Ovary (tissue), 9 donors: ENCODE measurements around the gene BICC1. TPM values are rescaled to one million over a fixed set of nuclear protein-coding genes. Genes with fewer than 3 reads are reported as not detected.
"Not testable (repeated sequence)": the region's sequence is repeated elsewhere in the genome, so short reads cannot be mapped to it uniquely, and the experiment has no call there.

Experiments
- DNase-seq, 5 donors: peaks; one replicate each; pipeline ENCODE4 v3.0.0-alpha.2; 2019 to 2020
- H3K27ac ChIP-seq, 2 donors: fragments of 200-600 bp; one replicate each; pipeline versions ENCODE4 v1.5.1 to v1.8.0; 2019 to 2022
- H3K27me3 ChIP-seq: fragments of 200-600 bp; one replicate; pipeline ENCODE4 v1.8.0; 2022
- H3K36me3 ChIP-seq: fragments of 200-600 bp; sonication (generic); one replicate; pipeline ENCODE4 v1.5.1; 2019
- H3K4me1 ChIP-seq: one replicate; pipeline ENCODE4 v1.8.1; 2013; ENCODE audit warnings: mild to moderate bottlenecking, moderate library complexity; ENCODE audit not compliant: insufficient read depth
- H3K4me3 ChIP-seq: fragments of 200-600 bp; sonication (generic); one replicate; pipeline ENCODE4 v1.5.1; 2017
- H3K9me3 ChIP-seq, 2 donors: fragments of 200-600 bp in 1 of 2; sonication (generic) in 1 of 2; one replicate each; pipeline versions ENCODE4 v1.5.1 to v1.8.1; 2013 to 2019; ENCODE audit warnings: mild to moderate bottlenecking in 1 of 2, moderate library complexity in 1 of 2
- EP300 ChIP-seq: sonication (generic); formaldehyde crosslinking; IDR thresholded peaks from one replicate; pipeline ENCODE4 v1.6.1; 2017; ENCODE audit warnings: antibody characterized with exemption
- POLR2A ChIP-seq: fragments of 450-650 bp; IDR thresholded peaks from one replicate; pipeline ENCODE4 v1.6.1; 2017; ENCODE audit warnings: antibody characterized with exemption, mild to moderate bottlenecking, moderate library complexity
- WGBS, 3 donors: extraction: QIAGEN DNeasy Blood & Tissue Kit in 1 of 3; methylation state at CpG; one replicate each; pipeline versions ENCODE4 v1.1.5 to v1.1.7; 2013 to 2017; 5-methylcytosine and 5-hydroxymethylcytosine counted together
- intact Hi-C, 4 donors: fragments of 100-400 bp; cut with DNase I; formaldehyde crosslinking; loops; one replicate each; pipeline versions ENCODE4 v1.11.0 to v1.15.1; 2022 to 2023
- polyA plus RNA-seq, 2 donors: library from polyadenylated mRNA; stranded (reverse); fragments of 200-250 nt in 1 of 2; fragments of 350-450 nt in 1 of 2; fragmentation: Illumina TruSeq in 1 of 2; extraction: RNeasy Lipid Tissue Mini Kit (QIAGEN cat#74804) in 1 of 2; gene quantifications; one replicate each; pipeline ENCODE4 v1.2.3, GENCODE V29; 2013 to 2014
- total RNA-seq, 7 donors: library from RNA; depleted of rRNA in 2 of 7; stranded (reverse); fragments of >200 nt in 2 of 7; fragmentation: NEBNext Ultra II Directional in 3 of 7; extraction: Animal tissue kit (Norgen Biotek cat#: 25700) in 3 of 7; gene quantifications; one replicate each; pipeline versions ENCODE4 v1.1.0 to v1.2.4, GENCODE V29; 2016 to 2023
- TF ChIP-seq, protein P1 (sequence below), 3 donors: fragments of 450-650 bp in 2 of 3; fragments of 200-600 bp in 1 of 3; IDR thresholded peaks; one replicate each; pipeline versions ENCODE4 v1.5.1 to v1.8.0; 2016 to 2022; ENCODE audit warnings: antibody characterized with exemption in 3 of 3, mild to moderate bottlenecking in 1 of 3
- donor health status: DM: no; HTN: no; CAD: no; lungs with moderate emphysema.
- donor health status: DM: no; HTN: no; CAD: no.
- donor health status: Bipolar disorder and iron deficiency.
- donor health status: DM: yes; HTN: yes; CAD: no.
- donor health status: DM: no; HTN: no; CAD: no.
- donor health status: DM: yes; HTN: yes; CAD: no.

BICC1 gene
- total and polyA plus RNA-seq, 9 donors: 13.6 to 43.4 (median 23.5) TPM

DNA sequence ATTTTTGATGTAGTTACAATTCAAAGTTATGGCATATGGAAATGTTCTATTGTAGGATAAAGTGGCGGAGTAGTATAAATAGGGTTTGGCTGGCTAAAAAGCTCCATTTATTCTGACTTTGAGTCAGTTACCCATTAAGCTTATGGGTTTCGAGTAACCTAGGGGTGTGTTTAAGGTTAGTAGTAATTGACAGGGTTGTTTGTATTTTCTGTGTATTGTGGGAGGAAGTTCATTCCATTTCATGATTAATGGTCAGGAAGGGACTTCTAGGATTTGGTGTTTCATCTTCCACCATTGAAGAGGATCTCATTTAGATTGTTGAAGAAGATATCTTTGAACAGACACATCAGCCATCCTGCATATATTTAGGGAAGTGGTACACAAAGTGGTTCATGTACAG is 75.0 kb downstream of the BICC1 start:
- intact Hi-C loops: loop anchor here in 1 of 4 donors (10.0 kb wide), 1 partner anchor 73 kb away; the partner anchor contains the start of gene BICC1
- TF ChIP-seq POLR2A: no peak
- TF ChIP-seq, protein P1, sequence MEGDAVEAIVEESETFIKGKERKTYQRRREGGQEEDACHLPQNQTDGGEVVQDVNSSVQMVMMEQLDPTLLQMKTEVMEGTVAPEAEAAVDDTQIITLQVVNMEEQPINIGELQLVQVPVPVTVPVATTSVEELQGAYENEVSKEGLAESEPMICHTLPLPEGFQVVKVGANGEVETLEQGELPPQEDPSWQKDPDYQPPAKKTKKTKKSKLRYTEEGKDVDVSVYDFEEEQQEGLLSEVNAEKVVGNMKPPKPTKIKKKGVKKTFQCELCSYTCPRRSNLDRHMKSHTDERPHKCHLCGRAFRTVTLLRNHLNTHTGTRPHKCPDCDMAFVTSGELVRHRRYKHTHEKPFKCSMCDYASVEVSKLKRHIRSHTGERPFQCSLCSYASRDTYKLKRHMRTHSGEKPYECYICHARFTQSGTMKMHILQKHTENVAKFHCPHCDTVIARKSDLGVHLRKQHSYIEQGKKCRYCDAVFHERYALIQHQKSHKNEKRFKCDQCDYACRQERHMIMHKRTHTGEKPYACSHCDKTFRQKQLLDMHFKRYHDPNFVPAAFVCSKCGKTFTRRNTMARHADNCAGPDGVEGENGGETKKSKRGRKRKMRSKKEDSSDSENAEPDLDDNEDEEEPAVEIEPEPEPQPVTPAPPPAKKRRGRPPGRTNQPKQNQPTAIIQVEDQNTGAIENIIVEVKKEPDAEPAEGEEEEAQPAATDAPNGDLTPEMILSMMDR (IDR thresholded peaks at IDR 0.05): no peak
- no peak for TF ChIP-seq EP300
- Histone ChIP-seq H3K27me3 (no peaks in the 10 kb centered on the region), H3K27ac (no peak overlapping the region), H3K9me3 (no peaks in the 10 kb centered on the region), H3K4me1 (peaks cover 11% of the 10 kb centered on the region), H3K36me3 (no peaks in the 10 kb centered on the region), H3K4me3 (no peak overlapping the region)
- 96 to 99% (median 98%) methylated on average over 2 of the region's 2 CpGs for WGBS, 3 donors
- no peak for DNase-seq

DNA sequence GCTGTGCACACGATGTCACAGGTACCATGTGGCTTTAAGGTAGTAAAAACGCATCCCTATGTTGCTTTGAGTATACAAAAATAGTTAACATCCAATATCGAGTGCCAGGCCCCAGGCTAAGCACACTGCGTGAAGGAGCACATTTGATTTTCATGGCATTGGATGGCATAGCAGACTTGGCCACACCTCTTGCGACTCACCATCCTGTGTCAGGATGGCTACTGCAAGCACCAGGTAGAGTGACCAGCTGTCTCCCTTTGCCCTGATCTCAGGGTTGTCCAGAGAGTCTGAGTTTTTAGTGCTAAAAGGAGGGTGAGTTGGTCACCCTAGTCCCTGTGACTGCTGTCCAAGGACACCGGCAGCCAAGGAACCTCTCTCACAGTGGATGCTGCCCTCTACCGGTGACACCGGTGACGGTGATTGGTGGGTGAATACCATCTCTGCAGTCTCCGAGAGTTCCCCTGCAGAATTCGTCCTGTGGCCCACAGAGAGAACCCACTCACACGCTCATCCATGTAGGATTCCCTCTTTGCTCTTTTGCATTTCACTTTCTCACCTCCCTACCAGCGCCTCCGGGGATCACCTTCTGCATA is 76.1 kb downstream of the BICC1 start:
- TF ChIP-seq, protein P1 (IDR thresholded peaks at IDR 0.05): no peak
- TF ChIP-seq POLR2A: no peak
- TF ChIP-seq EP300: no peak
- Histone ChIP-seq H3K27me3 (no peaks in the 10 kb centered on the region), H3K4me1 (peaks cover 11% of the 10 kb centered on the region), H3K36me3 (no peaks in the 10 kb centered on the region), H3K9me3 (no peaks in the 10 kb centered on the region), H3K27ac (no peak overlapping the region), H3K4me3 (no peak overlapping the region)
- WGBS, 3 donors: 91 to 93% (median 91%) methylated on average over 14 of the region's 14 CpGs
- DNase-seq: peak in 1 of 5 donors; percentile 36
- intact Hi-C loops: loop anchor here in 1 of 4 donors (10.0 kb wide), 1 partner anchor 74 kb away; the partner anchor contains the start of gene BICC1

DNA sequence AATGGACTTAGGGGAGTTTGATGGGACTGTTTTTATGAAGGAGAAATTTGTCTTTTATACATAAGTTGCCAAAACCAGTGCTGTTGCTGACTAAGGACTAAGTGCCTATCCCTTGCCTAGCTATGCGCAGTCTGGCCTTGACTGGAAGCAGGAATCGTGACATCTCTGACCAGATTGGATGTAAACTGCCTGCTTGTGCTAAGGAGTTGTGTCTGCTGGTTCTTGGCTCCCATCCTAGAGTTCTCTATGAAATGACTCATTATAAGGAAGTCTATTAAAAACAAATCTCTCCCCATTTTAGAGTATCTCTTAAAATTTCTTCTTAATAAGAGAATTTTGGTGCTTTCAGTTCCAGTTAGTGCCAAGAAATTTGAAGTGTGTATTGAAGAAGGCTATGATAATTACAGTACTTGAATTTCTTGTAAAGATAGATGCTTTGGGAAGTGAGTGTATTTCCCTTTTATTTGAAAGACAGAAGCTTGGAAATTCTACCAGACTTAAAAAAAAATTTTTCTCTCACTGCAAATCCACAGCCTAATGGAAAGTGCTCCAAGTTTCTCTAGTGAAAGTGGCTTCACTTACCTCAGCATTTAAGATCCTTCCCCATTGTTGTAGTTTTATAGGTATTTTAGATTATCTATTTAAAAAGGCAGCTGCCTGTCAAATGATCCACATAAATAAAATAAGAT is 77.6 kb downstream of the BICC1 start:
- intact Hi-C loops: no loop called here
- WGBS, 3 donors: 0 to 2% (median 2%) methylated on average over 2 of the region's 2 CpGs
- Histone ChIP-seq H3K9me3 (no peaks in the 10 kb centered on the region), H3K27ac (peak overlapping the region in 1 of 2 donors; percentile 19), H3K4me3 (no peak overlapping the region), H3K36me3 (no peaks in the 10 kb centered on the region), H3K27me3 (no peaks in the 10 kb centered on the region), H3K4me1 (peaks cover 9% of the 10 kb centered on the region)
- DNase-seq: peak; percentile 70 to 80 (median 77)
- no peak for TF ChIP-seq POLR2A
- TF ChIP-seq, protein P1 (IDR thresholded peaks at IDR 0.05): no peak
- no peak for TF ChIP-seq EP300

DNA sequence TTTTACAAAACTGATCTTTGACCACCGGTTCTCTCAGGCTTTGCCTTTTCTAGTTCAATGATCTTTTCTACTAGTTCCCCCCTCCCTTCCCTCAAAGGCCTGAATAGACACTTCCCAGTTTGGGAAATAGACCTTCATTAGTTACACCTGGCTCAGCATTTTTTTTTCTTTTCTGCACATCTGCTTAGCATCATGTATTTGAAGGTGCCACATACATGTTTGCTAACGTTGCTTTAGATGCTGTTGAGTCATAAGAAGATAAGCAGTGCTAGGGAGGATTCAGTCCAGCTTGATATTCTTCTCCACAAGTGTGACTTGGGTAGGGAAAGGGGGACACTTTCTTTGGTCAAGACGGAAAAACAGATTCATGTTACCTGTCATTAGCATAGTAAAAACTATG is 78.3 kb downstream of the BICC1 start:
- no peaks in the 10 kb centered on the region for H3K9me3 ChIP-seq
- TF ChIP-seq POLR2A: no peak
- H3K4me3 ChIP-seq: no peak overlapping the region
- WGBS, 3 donors: 30 to 32% (median 31%) methylated on average over 3 of the region's 3 CpGs
- no peaks in the 10 kb centered on the region for H3K36me3 ChIP-seq
- H3K27me3 ChIP-seq: no peaks in the 10 kb centered on the region
- peak overlapping the region in 1 of 2 donors; percentile 19 for H3K27ac ChIP-seq
- peaks cover 9% of the 10 kb centered on the region for H3K4me1 ChIP-seq
- intact Hi-C loops: no loop called here
- no peak for DNase-seq

DNA sequence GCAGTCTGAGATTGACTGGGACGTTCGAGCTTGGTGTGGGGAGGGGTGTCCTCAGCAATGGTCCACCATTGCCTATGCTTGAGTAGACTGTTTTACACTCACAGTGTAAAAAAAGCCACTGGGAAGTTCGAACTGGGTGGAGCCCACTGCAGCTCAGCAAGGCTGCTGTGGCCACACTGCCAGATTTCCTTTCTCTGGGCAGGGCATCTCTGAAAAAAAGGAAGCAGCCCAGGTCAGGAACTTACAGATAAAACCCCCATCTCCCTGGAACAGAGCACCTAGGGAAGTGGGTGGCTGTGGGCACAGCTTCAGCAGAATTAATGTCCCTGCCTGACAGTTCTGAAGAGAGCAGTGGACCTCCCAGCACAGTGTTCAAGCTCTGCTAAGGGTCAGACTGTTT is 80.3 kb downstream of the BICC1 start:
- H3K36me3 ChIP-seq: no peaks in the 10 kb centered on the region
- intact Hi-C loops: no loop called here
- 75 to 88% (median 87%) methylated on average over 3 of the region's 3 CpGs for WGBS, 3 donors
- H3K9me3 ChIP-seq: no peaks in the 10 kb centered on the region
- DNase-seq: no peak
- no peak overlapping the region for H3K4me3 ChIP-seq
- TF ChIP-seq, protein P1 (IDR thresholded peaks at IDR 0.05): no peak
- TF ChIP-seq EP300 (no peak), POLR2A (no peak)
- no peak overlapping the region for H3K27ac ChIP-seq
- no peaks in the 10 kb centered on the region for H3K27me3 ChIP-seq
- H3K4me1 ChIP-seq: peaks cover 7% of the 10 kb centered on the region

DNA sequence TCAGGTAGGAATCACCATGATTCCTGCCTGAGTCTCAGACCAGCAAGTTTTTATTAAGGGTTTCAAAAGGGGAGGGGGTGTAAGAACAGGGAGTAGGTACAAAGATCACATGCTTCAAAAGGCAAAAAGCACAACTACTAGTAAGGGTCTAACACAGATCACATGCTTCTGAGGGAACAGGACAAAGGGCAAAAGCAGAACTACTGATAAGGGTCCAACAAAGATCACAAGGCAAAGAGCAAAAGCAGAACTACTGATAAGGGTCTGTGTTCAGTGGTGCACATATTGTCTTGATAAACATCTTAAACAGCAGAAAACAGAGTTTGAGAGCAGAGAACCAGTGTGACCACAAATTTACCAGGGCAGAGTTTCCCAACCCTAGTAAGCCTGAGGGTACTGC is 84.5 kb downstream of the BICC1 start:
- H3K27ac ChIP-seq, H3K36me3 ChIP-seq, DNase-seq, H3K4me3 ChIP-seq, H3K27me3 ChIP-seq, H3K4me1 ChIP-seq, intact Hi-C loops, H3K9me3 ChIP-seq: not testable (repeated sequence)
